KBM-7 (cell line): Measurements from ENCODE around the gene ARFGEF3.
"Not testable (repeated sequence)": the region's sequence is repeated elsewhere in the genome, so short reads cannot be mapped to it uniquely, and the experiment has no call there.

Experiments
- DNase-seq: peaks from one replicate; pipeline ENCODE4 v3.0.0-alpha.2; 2015
- in situ Hi-C: fragments of 300-500 bp; cut with MboI; formaldehyde crosslinking; loops from 2 replicates; pipeline ENCODE4 v1.14.3; 2020; ENCODE audit warnings: low sequenced_read_pairs, low pct_unique_long_range_greater_than_20kb, mixed read lengths

The ARFGEF3 gene

DNA sequence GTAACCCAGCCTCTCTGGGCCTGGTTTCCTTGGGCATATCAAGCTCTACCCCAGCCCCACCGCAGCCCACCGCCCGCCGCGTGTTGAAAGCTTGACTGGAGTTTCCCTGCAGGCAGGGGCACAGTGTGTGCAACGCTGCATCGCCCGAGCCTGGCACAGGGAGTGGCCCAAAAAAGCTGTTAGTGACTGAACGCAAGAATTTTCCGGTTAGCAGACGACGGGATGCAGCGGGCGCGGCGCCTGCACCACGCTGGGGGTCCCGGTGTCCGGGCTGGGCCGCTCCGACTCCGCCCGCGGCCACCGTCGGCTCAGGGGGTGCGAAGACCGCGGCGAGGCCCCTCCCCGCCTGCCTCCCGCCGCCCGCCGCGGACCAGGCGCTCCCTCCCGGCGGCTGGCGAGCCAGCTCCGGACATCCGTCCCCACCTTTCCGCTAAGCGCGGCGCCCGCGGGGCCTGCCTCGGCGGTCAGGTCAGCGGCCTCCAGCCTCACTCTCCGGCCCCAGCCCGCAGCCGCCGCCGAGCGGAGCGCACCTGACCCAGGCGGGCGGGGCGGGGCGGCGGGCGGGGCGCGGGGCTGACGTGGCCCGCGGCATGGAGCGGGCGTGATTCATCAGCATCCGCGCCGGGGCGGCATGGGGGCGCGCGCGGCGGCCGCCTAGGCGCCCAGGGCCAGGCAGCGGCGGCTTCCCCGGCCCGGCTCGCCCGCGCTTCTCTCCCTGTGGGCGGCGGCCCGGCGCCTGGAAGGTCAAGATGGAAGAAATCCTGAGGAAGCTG is at the start of gene ARFGEF3:
Gene ARFGEF3, plus strand, starts transcription at position 602 of the 773 bp plus-strand sequence. Its CDS starts 148 bp downstream, at position 750.
- in situ Hi-C loops, result no loop called here
- peak; percentile 12 for DNase-seq

DNA sequence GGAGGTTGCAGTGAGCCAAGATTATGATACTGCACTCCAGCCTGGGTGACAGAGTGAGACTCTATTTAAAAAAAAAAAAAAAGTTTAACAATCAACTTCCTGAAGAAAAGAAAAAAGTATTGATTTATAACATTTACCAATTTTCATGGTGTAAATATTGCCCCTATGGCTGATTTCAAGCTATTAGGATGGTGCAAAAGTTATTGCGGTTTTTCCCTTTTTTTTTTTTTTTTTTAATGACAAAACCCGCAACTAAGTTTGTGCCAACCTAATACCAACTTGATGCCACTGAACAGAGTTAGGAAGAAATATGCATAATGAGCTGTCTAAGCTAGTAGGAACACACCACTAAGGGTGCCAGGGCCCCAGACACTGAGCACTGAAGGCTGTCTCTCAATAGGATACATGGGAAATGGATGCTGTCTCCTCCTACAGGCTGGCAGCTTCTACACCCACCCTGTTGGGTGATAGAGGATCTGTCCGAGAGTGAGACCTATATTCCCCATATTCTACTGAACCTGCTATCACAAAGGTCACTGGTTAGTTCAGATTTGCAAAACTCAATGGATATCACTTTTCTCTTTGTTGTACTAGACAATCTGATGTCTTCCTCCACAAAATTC is 48.0 kb upstream of the ARFGEF3 start:
- no peak for DNase-seq
- in situ Hi-C loops, result loop anchor here (25.0 kb wide), 1 partner anchor 399 kb away; no protein-coding TSS in a partner anchor

DNA sequence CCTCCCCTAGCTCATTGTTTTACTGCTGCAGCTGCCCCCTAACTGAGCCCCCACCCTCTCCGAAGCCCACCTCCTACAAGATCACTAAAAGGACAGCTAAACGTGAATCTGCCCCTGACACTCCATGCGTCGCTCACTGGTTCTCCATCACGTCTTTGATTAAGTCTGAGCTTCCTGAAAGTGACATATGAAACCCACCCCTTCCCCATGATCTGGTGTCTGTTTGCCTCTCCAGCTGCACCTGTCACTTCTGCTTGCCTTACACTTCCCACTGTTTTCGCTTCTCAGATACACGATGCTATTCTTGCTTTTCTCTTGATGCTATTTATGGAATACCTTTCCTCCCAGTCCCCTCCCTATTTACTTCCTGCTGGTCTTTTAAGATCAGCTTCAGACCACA is 46.5 kb upstream of the ARFGEF3 start:
- in situ Hi-C loops, result loop anchor here (25.0 kb wide), 1 partner anchor 397 kb away; no protein-coding TSS in a partner anchor
- DNase-seq, result no peak

- in situ Hi-C loops, result loop anchor here (25.0 kb wide), 1 partner anchor 396 kb away; no protein-coding TSS in a partner anchor
Observed at GRCh38 chr6:138115877-138116660, 45.7 kb upstream of the ARFGEF3 start.

GRCh38 chr6:138116661-138116999 is 45.1 kb upstream of the ARFGEF3 start:
- in situ Hi-C loops, result loop anchor here (25.0 kb wide), 1 partner anchor 396 kb away; no protein-coding TSS in a partner anchor
- DNase-seq, result no peak

More at GRCh38 chr6:138115877-138116660, 45.7 kb upstream of the ARFGEF3 start:
- peak; percentile 79 for DNase-seq

- in situ Hi-C loops, result loop anchor here (25.0 kb wide), 1 partner anchor 395 kb away; no protein-coding TSS in a partner anchor
Observed at GRCh38 chr6:138117376-138117914, 44.3 kb upstream of the ARFGEF3 start.

DNA sequence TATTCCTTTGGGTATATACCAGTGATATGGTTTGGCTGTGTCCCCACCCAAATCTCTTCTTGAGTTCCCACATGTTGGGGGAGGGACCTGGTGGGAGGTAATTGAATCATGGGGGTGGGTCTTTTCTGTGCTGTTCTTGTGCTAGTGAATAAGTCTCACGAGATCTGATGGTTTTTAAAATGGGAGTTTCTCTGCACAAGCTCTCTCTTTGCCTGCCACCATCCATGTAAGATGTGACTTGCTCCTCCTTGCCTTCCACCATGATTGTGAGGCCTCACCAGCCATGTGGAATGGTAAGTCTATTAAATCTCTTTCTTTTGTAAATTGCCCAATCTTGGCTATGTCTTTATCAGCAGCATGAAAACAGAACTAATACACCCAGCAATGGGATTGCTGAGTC is 42.5 kb upstream of the ARFGEF3 start:
- DNase-seq, result not testable (repeated sequence)
- in situ Hi-C loops, result loop anchor here (25.0 kb wide), 1 partner anchor 393 kb away; no protein-coding TSS in a partner anchor

More at GRCh38 chr6:138117376-138117914, 44.3 kb upstream of the ARFGEF3 start:
- DNase-seq, result no peak

DNA sequence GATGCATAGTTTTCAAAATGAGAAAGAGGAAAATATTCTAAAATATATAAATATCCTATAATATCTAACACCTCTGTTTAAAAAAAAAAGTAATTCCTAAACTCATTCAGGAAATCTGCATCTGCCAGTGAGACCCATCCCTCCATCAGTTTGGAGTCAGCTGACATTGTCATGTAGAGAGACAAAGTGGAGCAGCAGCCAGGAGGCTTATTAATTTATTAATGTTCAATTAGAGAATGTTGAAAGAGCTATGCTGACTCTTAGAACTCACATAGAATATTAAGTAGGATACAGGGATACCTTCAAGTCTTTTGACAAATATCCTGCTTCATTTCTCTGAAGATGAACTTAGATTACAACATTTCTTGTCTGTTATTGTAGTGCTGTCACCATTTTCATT is 41.8 kb upstream of the ARFGEF3 start:
- DNase-seq, result no peak
- in situ Hi-C loops, result loop anchor here (25.0 kb wide), 1 partner anchor 392 kb away; no protein-coding TSS in a partner anchor

GRCh38 chr6:138124096-138124495 is 37.6 kb upstream of the ARFGEF3 start:
- DNase-seq, result no peak
- in situ Hi-C loops, result loop anchor here (25.0 kb wide), 1 partner anchor 388 kb away; no protein-coding TSS in a partner anchor

GRCh38 chr6:138128096-138128495 is 33.6 kb upstream of the ARFGEF3 start:
- in situ Hi-C loops, result no loop called here
- DNase-seq, result no peak

- in situ Hi-C loops, result no loop called here
Observed at GRCh38 chr6:138129190-138129589, 32.5 kb upstream of the ARFGEF3 start.

GRCh38 chr6:138142806-138143205 is 18.9 kb upstream of the ARFGEF3 start:
- DNase-seq, result no peak
- in situ Hi-C loops, result no loop called here

More at GRCh38 chr6:138129190-138129589, 32.5 kb upstream of the ARFGEF3 start:
- no peak for DNase-seq

DNA sequence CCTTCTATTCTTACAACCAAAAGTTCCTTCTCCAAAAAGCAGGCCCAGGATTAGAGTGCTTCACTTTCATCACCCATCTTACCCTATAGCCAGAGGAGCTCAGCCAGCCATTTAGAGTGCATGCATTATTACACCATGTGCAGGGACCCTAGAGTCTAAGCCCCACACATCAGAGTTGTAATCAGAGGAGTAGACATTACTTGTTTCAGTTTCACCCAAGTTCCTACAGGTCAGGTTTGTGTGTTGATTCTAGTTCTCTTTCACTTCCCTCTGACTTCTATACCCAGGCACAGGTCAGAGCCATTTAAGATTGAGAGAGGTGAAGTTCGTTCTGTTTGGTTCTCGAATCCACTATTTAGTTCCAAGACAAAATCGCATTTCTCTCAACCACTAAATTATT is 16.3 kb upstream of the ARFGEF3 start:
- no peak for DNase-seq
- in situ Hi-C loops, result no loop called here

DNA sequence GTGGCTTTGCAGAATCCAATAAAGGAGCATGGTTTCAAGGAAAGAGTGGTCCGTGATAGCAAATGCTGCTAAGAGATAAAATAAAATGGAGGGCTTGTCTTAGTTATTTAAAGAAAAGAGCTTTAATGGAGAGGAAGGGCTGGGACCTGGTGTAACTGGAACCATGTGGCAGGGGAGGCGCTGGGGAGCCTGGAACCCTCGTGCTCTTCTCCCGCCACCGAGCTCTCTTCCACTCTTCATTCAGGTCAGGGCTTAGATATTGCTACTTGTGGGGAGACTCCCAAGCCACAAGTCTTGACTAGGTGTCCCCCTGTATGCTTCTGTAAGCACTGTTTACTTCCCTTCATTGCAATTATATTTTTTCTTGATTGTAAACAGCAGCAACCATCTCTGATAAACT is 15.2 kb upstream of the ARFGEF3 start:
- in situ Hi-C loops, result no loop called here
- no peak for DNase-seq

DNA sequence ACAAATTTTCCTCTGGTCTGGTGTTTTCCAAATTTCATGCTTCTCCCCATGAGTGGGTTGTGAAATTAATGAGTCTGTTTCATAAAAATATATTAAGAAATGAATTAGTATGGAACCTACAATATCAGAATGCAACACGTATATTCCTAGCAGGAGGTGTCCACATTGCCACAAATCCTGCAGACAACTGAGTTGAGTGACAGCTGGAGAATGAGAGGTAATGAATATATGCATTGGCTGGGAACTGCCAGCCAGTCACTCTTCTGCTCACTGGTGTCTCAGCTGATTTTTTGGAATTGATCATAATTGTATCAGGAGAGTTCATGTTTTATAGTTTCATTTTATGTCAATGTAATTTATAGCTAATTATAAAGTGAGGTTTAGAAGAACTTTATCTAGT is 6.3 kb upstream of the ARFGEF3 start:
- in situ Hi-C loops, result no loop called here
- DNase-seq, result no peak

DNA sequence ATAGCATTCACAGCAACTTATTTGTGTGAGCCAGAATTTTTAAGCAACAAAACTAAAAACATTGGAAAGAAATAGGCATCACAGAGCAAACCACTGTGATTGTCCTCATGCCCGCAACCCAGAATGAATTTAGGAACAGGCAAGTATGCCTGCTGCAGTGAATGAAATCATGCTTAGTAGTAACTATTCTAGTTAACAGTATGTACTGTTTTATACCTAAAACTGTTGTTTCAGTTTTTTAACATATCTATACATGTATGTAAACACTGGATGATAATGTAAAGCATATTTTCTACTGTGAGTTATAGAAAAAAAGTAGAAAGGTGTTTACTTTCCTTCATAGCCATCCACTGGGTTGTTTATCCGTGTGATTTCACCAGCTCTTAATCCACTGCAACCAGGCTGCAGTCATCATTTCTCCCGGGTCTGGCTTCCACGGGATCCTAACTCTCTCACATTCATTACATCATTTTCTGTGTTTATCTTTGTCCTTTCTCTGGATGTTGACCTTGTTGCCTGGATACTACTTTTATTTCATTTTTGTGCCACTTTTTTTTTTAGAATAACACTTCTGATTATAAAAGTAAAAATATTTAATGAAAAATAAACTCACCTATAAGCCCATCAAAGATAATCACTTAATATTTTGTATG is 3.6 kb upstream of the ARFGEF3 start:
- in situ Hi-C loops, result no loop called here
- DNase-seq, result no peak

DNA sequence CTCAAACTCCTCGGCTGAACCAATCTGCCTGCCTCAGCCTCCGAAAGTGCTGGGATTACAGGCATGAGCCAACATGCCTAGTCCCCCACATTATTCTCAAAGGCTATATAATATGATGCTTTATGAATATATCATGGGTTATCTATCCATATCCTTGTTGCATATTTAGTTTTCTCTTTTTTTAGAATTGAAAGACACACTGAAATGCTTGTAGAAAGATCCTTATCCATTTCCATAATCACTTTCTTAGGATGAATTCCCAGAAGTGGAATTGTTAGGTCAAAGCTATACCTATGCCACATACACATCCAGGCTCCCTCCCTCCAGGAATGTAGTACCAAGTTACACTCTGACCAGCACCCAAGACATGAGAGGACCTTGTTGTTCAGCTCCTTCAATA is 2.5 kb upstream of the ARFGEF3 start:
- no peak for DNase-seq
- in situ Hi-C loops, result no loop called here

GRCh38 chr6:138160329-138161087 is 1.2 kb upstream of the ARFGEF3 start:
- DNase-seq, result no peak
- in situ Hi-C loops, result no loop called here
